GM12878 (cell line): ENCODE measurements around the gene NLN. TPM values are rescaled to one million over a fixed set of nuclear protein-coding genes. Genes with fewer than 3 reads are reported as not detected.

Experiments
- ATAC-seq: fragments of 200-7000 bp; cut with Tn5 transposase; 3 replicates; pipeline ENCODE4 v1.9.1; 2020; ENCODE audit warnings: mild to moderate bottlenecking, moderate library complexity
- BruUV-seq: library from RNA; stranded (reverse); fragments of 400-500 nt; replicated peaks from 2 replicates; lab custom pipeline; 2021; lab: Mats Ljungman, UMichigan
- CTCF ChIA-PET: fragments of 300-600 bp; sonication (Branson Sonifier 250); formaldehyde crosslinking; extraction: SDS; loops from one replicate; lab custom pipeline; 2021; ENCODE audit warnings: inconsistent platforms; lab: Yijun Ruan, JAX
- POLR2A ChIA-PET: fragments of 350-600 bp; formaldehyde crosslinking; extraction: SDS; loops from one replicate; lab custom pipeline; 2021; ENCODE audit warnings: inconsistent platforms; lab: Charles Lee
- RAD21 ChIA-PET: fragments of 300-600 bp; sonication (Branson Sonifier 250); formaldehyde crosslinking; loops from one replicate; lab custom pipeline; 2023; ENCODE audit warnings: antibody characterized with exemption; ENCODE audit not compliant: unreplicated experiment; lab: Charles Lee
- SMC1A ChIA-PET: fragments of 300-600 bp; sonication (Branson Sonifier 250); formaldehyde crosslinking; loops from one replicate; lab custom pipeline; 2023; ENCODE audit not compliant: unreplicated experiment, uncharacterized antibody; lab: Charles Lee
- DNase-seq: peaks from one replicate; pipeline ENCODE4 v3.0.0-alpha.2; 2011; ENCODE audit warnings: low read depth, low spot score
- FAIRE-seq: peaks from 3 replicates; lab custom pipeline; 2011; peaks lifted over from hg19 to GRCh38; lab: Jason Lieb, UNC
- H2AFZ ChIP-seq: 2 replicates; pipeline ENCODE4 v1.6.0; 2011; ENCODE audit warnings: low read depth, low read length, control low read depth; ENCODE audit not compliant: control insufficient read depth
- H3K27ac ChIP-seq: 2 replicates; pipeline ENCODE4 v1.5.1; 2011; ENCODE audit warnings: control low read depth; ENCODE audit not compliant: control insufficient read depth, insufficient read depth
- H3K27me3 ChIP-seq, 2 experiments: replicated peaks in 1 of 2; 2 replicates each; pipeline versions ENCODE4 v1.6.0 to v1.6.1; 2011; ENCODE audit warnings: low read length in 1 of 2; ENCODE audit not compliant: control insufficient read depth in 2 of 2, insufficient read depth in 2 of 2
- H3K36me3 ChIP-seq, 2 experiments: 2 replicates each; pipeline ENCODE4 v1.5.1; 2011; ENCODE audit warnings: low read length in 1 of 2; ENCODE audit not compliant: control insufficient read depth in 2 of 2, insufficient read depth in 2 of 2
- H3K4me1 ChIP-seq: 2 replicates; pipeline ENCODE4 v1.6.1; 2011; ENCODE audit warnings: mild to moderate bottlenecking, low read length, moderate library complexity, mixed read lengths; ENCODE audit not compliant: control insufficient read depth, insufficient read depth
- H3K4me2 ChIP-seq: 2 replicates; pipeline ENCODE4 v1.6.0; 2011; ENCODE audit warnings: control low read depth; ENCODE audit not compliant: control insufficient read depth, insufficient read depth
- H3K4me3 ChIP-seq: fragments of 200-600 bp; sonication (generic); 2 replicates; pipeline ENCODE4 v1.5.1; 2016
- H3K79me2 ChIP-seq: 2 replicates; pipeline ENCODE4 v1.6.0; 2011; ENCODE audit warnings: low read length; ENCODE audit not compliant: control insufficient read depth, insufficient read depth
- H3K9ac ChIP-seq: 2 replicates; pipeline ENCODE4 v1.8.0; 2011; ENCODE audit warnings: low read length, control low read depth, mixed read lengths; ENCODE audit not compliant: control insufficient read depth, insufficient read depth
- H3K9me3 ChIP-seq: replicated peaks from 3 replicates; pipeline ENCODE4 v1.5.1; 2011; ENCODE audit warnings: mild to moderate bottlenecking, low read length; ENCODE audit not compliant: control insufficient read depth, insufficient read depth
- H4K20me1 ChIP-seq: 2 replicates; pipeline ENCODE4 v1.6.0; 2011; ENCODE audit not compliant: control insufficient read depth, insufficient read depth
- EP300 ChIP-seq, 2 experiments: fragments of 150-350 bp in 1 of 2; IDR thresholded peaks; 2 replicates each; pipeline ENCODE4 v1.6.1; 2011 to 2012; ENCODE audit warnings: low read depth in 2 of 2, low read length in 2 of 2, borderline replicate concordance in 1 of 2, improper control_type of control experiment in 1 of 2, inconsistent platforms in 1 of 2; ENCODE audit not compliant: control insufficient read depth in 1 of 2
- JUNB ChIP-seq: IDR thresholded peaks from 2 replicates; pipeline ENCODE4 v1.6.1; 2016; ENCODE audit warnings: antibody characterized with exemption, mild to moderate bottlenecking
- KLF5 ChIP-seq: fragments of 450-650 bp; IDR thresholded peaks from 2 replicates; pipeline ENCODE4 v1.6.1; 2014; ENCODE audit warnings: mild to moderate bottlenecking; ENCODE audit not compliant: partially characterized antibody
- NR2C2 ChIP-seq: IDR thresholded peaks from 2 replicates; pipeline ENCODE4 v1.6.1; 2011; ENCODE audit warnings: borderline replicate concordance, low read depth; ENCODE audit not compliant: control insufficient read depth, insufficient read length
- USF2 ChIP-seq: IDR thresholded peaks from 2 replicates; pipeline ENCODE4 v1.6.1; 2011; ENCODE audit warnings: low read depth, low read length, improper control_type of control experiment, borderline replicate concordance
- ZNF207 ChIP-seq: fragments of 450-650 bp; IDR thresholded peaks from 2 replicates; pipeline ENCODE4 v1.6.1; 2014; ENCODE audit warnings: antibody characterized with exemption, mild to moderate bottlenecking, borderline replicate concordance
- ZNF217 ChIP-seq: fragments of 450-650 bp; IDR thresholded peaks from 2 replicates; pipeline ENCODE4 v1.6.1; 2017; ENCODE audit warnings: antibody characterized with exemption, mild to moderate bottlenecking
- ZNF24 ChIP-seq: fragments of 450-650 bp; IDR thresholded peaks from 2 replicates; pipeline ENCODE4 v1.6.1; 2017; ENCODE audit warnings: antibody characterized with exemption, mild to moderate bottlenecking
- ZNF687 ChIP-seq: fragments of 450-650 bp; IDR thresholded peaks from 2 replicates; pipeline ENCODE4 v1.6.1; 2017; ENCODE audit warnings: mild to moderate bottlenecking, moderate library complexity
- ZZZ3 ChIP-seq: IDR thresholded peaks from 2 replicates; pipeline ENCODE4 v1.6.1; 2011; ENCODE audit warnings: low read depth; ENCODE audit not compliant: control insufficient read depth, insufficient read length
- WGBS: methylation state at CpG from one replicate; pipeline ENCODE4 v1.1.6; 2016; ENCODE audit warnings: low lambda C conversion rate; ENCODE audit not compliant: insufficient replicate concordance, insufficient coverage; ENCODE audit errors: missing lambda C conversion rate; 5-methylcytosine and 5-hydroxymethylcytosine counted together
- in situ Hi-C: fragments of 300-500 bp; cut with MboI; formaldehyde crosslinking; loops from 9 replicates; pipeline ENCODE4 v1.14.3; 2018; ENCODE audit warnings: mixed read lengths
- intact Hi-C: fragments of 100-400 bp; cut with micrococcal nuclease; formaldehyde crosslinking; loops from one replicate; pipeline ENCODE4 v1.14.2; 2022; ENCODE audit not compliant: unreplicated experiment
- polyA plus RNA-seq, 11 experiments: library from polyadenylated mRNA; depleted of rRNA in 4 of 11; unstranded in 6 of 11; stranded (reverse) in 5 of 11; fragments of >200 nt; fragmentation: Nextera tagmentation in 4 of 11; fragmentation: Illumina TruSeq in 1 of 11; extraction: Ambion mirVana in 4 of 11; extraction: Trizol in 1 of 11; gene quantifications; 1 replicate in 1 of 11; 2 replicates in 10 of 11; pipeline versions ENCODE4 v1.2.1 to v1.2.3, GENCODE V29; 2011 to 2016; ENCODE audit warnings: inconsistent platforms in 2 of 11, missing spikeins in 2 of 11, low read depth in 1 of 11
- total RNA-seq, 4 experiments: library from RNA; depleted of rRNA in 3 of 4; stranded (reverse); fragments of >200 nt in 3 of 4; fragmentation: Illumina TruSeq in 1 of 4; extraction: Trizol in 1 of 4; gene quantifications; 2 replicates each; pipeline versions ENCODE4 v1.2.1 to v1.2.3, GENCODE V29; 2013 to 2021
- TF ChIP-seq, protein P1 (sequence below): IDR thresholded peaks from 2 replicates; pipeline ENCODE4 v1.6.1; 2011; ENCODE audit warnings: borderline replicate concordance, low read depth, mild to moderate bottlenecking, moderate library complexity, low read length; ENCODE audit not compliant: insufficient read depth, poor library complexity, severe bottlenecking
- TF ChIP-seq, protein P2 (sequence below): IDR thresholded peaks from 2 replicates; pipeline ENCODE4 v1.6.1; 2012; ENCODE audit warnings: low read length, inconsistent platforms
- TF ChIP-seq, protein P3 (sequence below): fragments of 450-650 bp; IDR thresholded peaks from 2 replicates; pipeline ENCODE4 v1.6.1; 2018; ENCODE audit warnings: mild to moderate bottlenecking, low read depth, moderate library complexity; ENCODE audit not compliant: partially characterized antibody

NLN gene
- total and polyA plus RNA-seq, 10 of the 15 experiments (the other 5 are each of a cell fraction or from before 2014, with no cell fraction given), result 6.8 to 56.9 (median 33.3) TPM

DNA sequence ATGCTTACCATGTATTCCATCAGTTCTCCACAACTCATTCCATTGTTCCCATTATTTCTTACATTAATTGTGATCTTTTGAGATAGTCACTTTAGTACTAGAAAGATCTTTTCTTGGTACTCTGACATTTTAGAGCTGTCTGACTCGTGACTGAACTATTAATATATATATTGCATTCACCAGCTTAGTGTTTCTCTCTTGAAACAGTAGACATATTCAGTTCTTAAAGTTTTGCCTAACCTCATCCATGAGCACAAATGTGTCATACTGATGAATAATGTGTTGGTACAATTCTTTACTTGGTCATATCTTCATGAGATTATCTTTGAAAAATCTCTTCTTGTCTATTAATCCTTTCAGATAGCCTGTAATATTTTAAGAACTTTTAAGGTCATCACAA, 74.3 kb downstream of the NLN start:
- H3K9me3 ChIP-seq, result no peaks in the 10 kb centered on the region
- no peak overlapping the region for H3K4me2 ChIP-seq
- no peaks in the 10 kb centered on the region for H4K20me1 ChIP-seq
- FAIRE-seq (no peak), DNase-seq (no peak), ATAC-seq (no peak)
- in situ Hi-C loops, result no loop called here
- no peak overlapping the region for H3K27ac ChIP-seq
- H3K9ac ChIP-seq, result no peak overlapping the region
- no TSS peak for BruUV-seq
- no peaks in the 10 kb centered on the region for H3K36me3 ChIP-seq
- no peak overlapping the region for H2AFZ ChIP-seq
- no peaks in the 10 kb centered on the region for H3K4me1 ChIP-seq
- no peak overlapping the region for H3K4me3 ChIP-seq
- H3K79me2 ChIP-seq, result no peaks in the 10 kb centered on the region
- intact Hi-C loops, result no loop called here
- ChIA-PET SMC1A (interaction anchor here (0.8 to 1.3 kb wide), 6 partner anchors 9 to 99 kb away, joined by 3 to 7 read pairs (median 3); no protein-coding TSS in a partner anchor), CTCF (interaction anchor here (0.7 kb wide), 2 partner anchors 15 to 27 kb away, joined by 3 to 4 read pairs; no protein-coding TSS in a partner anchor), RAD21 (no interaction called here), POLR2A (interaction anchor here (0.6 kb wide), 1 partner anchor 947 kb away, joined by 3 read pairs; no protein-coding TSS in a partner anchor)
- no peaks in the 10 kb centered on the region for H3K27me3 ChIP-seq
- 48% methylated on average over 1 of the region's 1 CpG for WGBS
- TF ChIP-seq, protein P1, sequence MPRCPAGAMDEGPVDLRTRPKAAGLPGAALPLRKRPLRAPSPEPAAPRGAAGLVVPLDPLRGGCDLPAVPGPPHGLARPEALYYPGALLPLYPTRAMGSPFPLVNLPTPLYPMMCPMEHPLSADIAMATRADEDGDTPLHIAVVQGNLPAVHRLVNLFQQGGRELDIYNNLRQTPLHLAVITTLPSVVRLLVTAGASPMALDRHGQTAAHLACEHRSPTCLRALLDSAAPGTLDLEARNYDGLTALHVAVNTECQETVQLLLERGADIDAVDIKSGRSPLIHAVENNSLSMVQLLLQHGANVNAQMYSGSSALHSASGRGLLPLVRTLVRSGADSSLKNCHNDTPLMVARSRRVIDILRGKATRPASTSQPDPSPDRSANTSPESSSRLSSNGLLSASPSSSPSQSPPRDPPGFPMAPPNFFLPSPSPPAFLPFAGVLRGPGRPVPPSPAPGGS, result no peak
- no peak for TF ChIP-seq NR2C2
- no peak for TF ChIP-seq ZNF24
- no peak for TF ChIP-seq ZZZ3
- no peak for TF ChIP-seq USF2
- TF ChIP-seq ZNF207, result no peak
- no peak for TF ChIP-seq ZNF687
- no peak for TF ChIP-seq KLF5
- no peak for TF ChIP-seq JUNB
- no peak for TF ChIP-seq EP300 (IDR thresholded peaks at IDR 0.05; ENCODE audit: borderline replicate concordance in 1 of 2, control insufficient read depth in 1 of 2, low read depth in 2 of 2, low read length in 2 of 2)
- TF ChIP-seq, protein P2, sequence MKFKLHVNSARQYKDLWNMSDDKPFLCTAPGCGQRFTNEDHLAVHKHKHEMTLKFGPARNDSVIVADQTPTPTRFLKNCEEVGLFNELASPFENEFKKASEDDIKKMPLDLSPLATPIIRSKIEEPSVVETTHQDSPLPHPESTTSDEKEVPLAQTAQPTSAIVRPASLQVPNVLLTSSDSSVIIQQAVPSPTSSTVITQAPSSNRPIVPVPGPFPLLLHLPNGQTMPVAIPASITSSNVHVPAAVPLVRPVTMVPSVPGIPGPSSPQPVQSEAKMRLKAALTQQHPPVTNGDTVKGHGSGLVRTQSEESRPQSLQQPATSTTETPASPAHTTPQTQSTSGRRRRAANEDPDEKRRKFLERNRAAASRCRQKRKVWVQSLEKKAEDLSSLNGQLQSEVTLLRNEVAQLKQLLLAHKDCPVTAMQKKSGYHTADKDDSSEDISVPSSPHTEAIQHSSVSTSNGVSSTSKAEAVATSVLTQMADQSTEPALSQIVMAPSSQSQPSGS, result no peak
- TF ChIP-seq, protein P3, sequence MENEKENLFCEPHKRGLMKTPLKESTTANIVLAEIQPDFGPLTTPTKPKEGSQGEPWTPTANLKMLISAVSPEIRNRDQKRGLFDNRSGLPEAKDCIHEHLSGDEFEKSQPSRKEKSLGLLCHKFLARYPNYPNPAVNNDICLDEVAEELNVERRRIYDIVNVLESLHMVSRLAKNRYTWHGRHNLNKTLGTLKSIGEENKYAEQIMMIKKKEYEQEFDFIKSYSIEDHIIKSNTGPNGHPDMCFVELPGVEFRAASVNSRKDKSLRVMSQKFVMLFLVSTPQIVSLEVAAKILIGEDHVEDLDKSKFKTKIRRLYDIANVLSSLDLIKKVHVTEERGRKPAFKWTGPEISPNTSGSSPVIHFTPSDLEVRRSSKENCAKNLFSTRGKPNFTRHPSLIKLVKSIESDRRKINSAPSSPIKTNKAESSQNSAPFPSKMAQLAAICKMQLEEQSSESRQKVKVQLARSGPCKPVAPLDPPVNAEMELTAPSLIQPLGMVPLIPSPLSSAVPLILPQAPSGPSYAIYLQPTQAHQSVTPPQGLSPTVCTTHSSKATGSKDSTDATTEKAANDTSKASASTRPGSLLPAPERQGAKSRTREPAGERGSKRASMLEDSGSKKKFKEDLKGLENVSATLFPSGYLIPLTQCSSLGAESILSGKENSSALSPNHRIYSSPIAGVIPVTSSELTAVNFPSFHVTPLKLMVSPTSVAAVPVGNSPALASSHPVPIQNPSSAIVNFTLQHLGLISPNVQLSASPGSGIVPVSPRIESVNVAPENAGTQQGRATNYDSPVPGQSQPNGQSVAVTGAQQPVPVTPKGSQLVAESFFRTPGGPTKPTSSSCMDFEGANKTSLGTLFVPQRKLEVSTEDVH, result no peak
- no peak for TF ChIP-seq ZNF217
